Activated CD8-positive, alpha-beta memory T cell treated with anti-CD3 and anti-CD28 coated beads, Interleukin-2, amount 10 ng/mL, durations not matched to agents 7 days and 5 days (primary cell): Measurements from ENCODE around the gene GPRASP3. TPM values are rescaled to one million over a fixed set of nuclear protein-coding genes. Genes with fewer than 3 reads are reported as not detected.

Source experiments
- total RNA-seq, 2 experiments: library from RNA; stranded (reverse); gene quantifications; one replicate each; pipeline ENCODE4 v1.2.3, GENCODE V29; 2021

Gene GPRASP3
- total RNA-seq, 2 experiments from 2014 or later, result 2.0 to 2.4 TPM

Other genes starting within 250 kb of the GPRASP3 start
- not detected for gene TCP11X2, start 248.9 kb upstream of the GPRASP3 start, total RNA-seq
- under 1 TPM; 0.56 to 0.76 TPM for gene TMSB15A, start 204.0 kb upstream of the GPRASP3 start, total RNA-seq
- 1 to 10 TPM; 4.5 to 5.0 TPM for gene ARMCX5, start 121.2 kb upstream of the GPRASP3 start, total RNA-seq
- 1 to 10 TPM in 1 of 2 experiments, under 1 TPM in 1; 0.37 to 1.7 TPM for gene GPRASP1, start 69.3 kb upstream of the GPRASP3 start, total RNA-seq
- gene GPRASP2, start 8.3 kb upstream of the GPRASP3 start, total RNA-seq, result under 1 TPM; 0.15 to 0.21 TPM
- under 1 TPM; 0.33 to 0.55 TPM for gene RAB40AL, start 216.5 kb downstream of the GPRASP3 start, total RNA-seq